Common myeloid progenitor, CD34-positive (primary cell): ENCODE measurements around the gene RUNX1.

ENCODE experiments used
- CTCF ChIA-PET: fragments of 350-600 bp; sonication (Branson Sonifier 250); formaldehyde crosslinking; loops from one replicate; lab custom pipeline; 2021; ENCODE audit warnings: antibody characterized with exemption; lab: Charles Lee
- POLR2A ChIA-PET: fragments of 350-600 bp; sonication (Branson Sonifier 250); formaldehyde crosslinking; loops from one replicate; lab custom pipeline; 2021; ENCODE audit warnings: antibody characterized with exemption; lab: Charles Lee
- DNase-seq, 3 donors: peaks; one replicate each; pipeline versions ENCODE4 v3.0.0 to v3.0.0-alpha.2; 2013
- H3K27ac ChIP-seq, 2 experiments: 1 replicate in 1 of 2; 2 replicates in 1 of 2; pipeline ENCODE4 v1.7.0; 2013; ENCODE audit warnings: inconsistent platforms in 2 of 2, low read length in 2 of 2, mild to moderate bottlenecking in 2 of 2, low read depth in 1 of 2, moderate library complexity in 1 of 2; ENCODE audit not compliant: severe bottlenecking in 2 of 2, insufficient read depth in 1 of 2, poor library complexity in 1 of 2
- H3K27me3 ChIP-seq, 5 experiments: replicated peaks in 2 of 5; 1 replicate in 3 of 5; 2 replicates in 2 of 5; pipeline versions ENCODE4 v1.6.1 to v1.7.0; 2013; ENCODE audit warnings: low read length in 4 of 5, mild to moderate bottlenecking in 2 of 5, moderate library complexity in 2 of 5, inconsistent platforms in 1 of 5; ENCODE audit not compliant: insufficient read depth in 5 of 5, control insufficient read depth in 4 of 5
- H3K36me3 ChIP-seq, 4 experiments: 1 replicate in 2 of 4; 2 replicates in 2 of 4; pipeline versions ENCODE4 v1.6.1 to v1.7.0; 2013; ENCODE audit warnings: low read length in 3 of 4, control low read depth in 1 of 4, mild to moderate bottlenecking in 1 of 4; ENCODE audit not compliant: control insufficient read depth in 4 of 4, insufficient read depth in 4 of 4
- H3K4me1 ChIP-seq, 4 experiments: 1 replicate in 3 of 4; 2 replicates in 1 of 4; pipeline versions ENCODE4 v1.6.1 to v1.7.1; 2013; ENCODE audit warnings: low read length in 3 of 4, mild to moderate bottlenecking in 3 of 4, control low read depth in 1 of 4, inconsistent platforms in 1 of 4, moderate library complexity in 1 of 4; ENCODE audit not compliant: control insufficient read depth in 4 of 4, insufficient read depth in 4 of 4; ENCODE audit errors: control extremely low read depth in 1 of 4
- H3K4me3 ChIP-seq, 7 experiments: 1 replicate in 4 of 7; 2 replicates in 3 of 7; pipeline versions ENCODE4 v1.5.1 to v1.7.0; 2013; ENCODE audit warnings: mild to moderate bottlenecking in 7 of 7, low read length in 6 of 7, moderate library complexity in 6 of 7, inconsistent platforms in 2 of 7, low read depth in 2 of 7, control low read depth in 1 of 7; ENCODE audit not compliant: insufficient read depth in 4 of 7, control insufficient read depth in 1 of 7; ENCODE audit errors: extremely low read depth in 1 of 7
- H3K9me3 ChIP-seq, 5 experiments: 1 replicate in 4 of 5; 2 replicates in 1 of 5; pipeline versions ENCODE4 v1.6.1 to v1.7.1; 2013; ENCODE audit warnings: low read length in 4 of 5, mild to moderate bottlenecking in 2 of 5, inconsistent platforms in 1 of 5, low read depth in 1 of 5, moderate library complexity in 1 of 5; ENCODE audit not compliant: control insufficient read depth in 4 of 5, insufficient read depth in 2 of 5; ENCODE audit errors: control extremely low read depth in 1 of 5
- WGBS: methylation state at CpG from one replicate; pipeline ENCODE4 v1.1.5; 2013; ENCODE audit not compliant: insufficient coverage; 5-methylcytosine and 5-hydroxymethylcytosine counted together

RUNX1 gene

GRCh38 chr21:34935898-34936297 is 113.2 kb downstream of the RUNX1 start:
- Histone ChIP-seq H3K36me3 (peaks cover 0 to 12% (median 6%) of the 10 kb centered on the region in 4 experiments), H3K4me3 (peak overlapping the region in 3 of 7 experiments; percentile 32 to 48 (median 45)), H3K27me3 (no peaks in the 10 kb centered on the region), H3K4me1 (peaks cover 33 to 94% (median 63%) of the 10 kb centered on the region in 4 experiments), H3K27ac (peak overlapping the region; percentile 9 to 75), H3K9me3 (no peaks in the 10 kb centered on the region)
- DNase-seq = no peak
- CTCF ChIA-PET = interaction anchor here (0.9 to 6.0 kb wide), 8 partner anchors 12 to 90 kb away, joined by 3 to 38 read pairs (median 6); no protein-coding TSS in a partner anchor
- POLR2A ChIA-PET = interaction anchor here (1.3 to 1.9 kb wide), 3 partner anchors 11 to 91 kb away, joined by 4 to 6 read pairs (median 5); no protein-coding TSS in a partner anchor
- no CpG with 5 or more reads among the region's 4 CpGs for WGBS

GRCh38 chr21:34935452-34935851 is 113.7 kb downstream of the RUNX1 start:
- Histone ChIP-seq H3K27me3 (no peaks in the 10 kb centered on the region), H3K4me1 (peaks cover 29 to 93% (median 60%) of the 10 kb centered on the region in 4 experiments), H3K36me3 (peaks cover 0 to 10% (median 5%) of the 10 kb centered on the region in 4 experiments), H3K9me3 (no peaks in the 10 kb centered on the region), H3K4me3 (peak overlapping the region in 2 of 7 experiments; percentile 32 to 45), H3K27ac (peak overlapping the region; percentile 8 to 75)
- POLR2A ChIA-PET = interaction anchor here (1.6 to 1.9 kb wide), 2 partner anchors 11 to 91 kb away, joined by 4 to 6 read pairs; no protein-coding TSS in a partner anchor
- DNase-seq = peak in 2 of 3 donors; percentile 42 to 56
- CTCF ChIA-PET = interaction anchor here (0.9 to 6.0 kb wide), 9 partner anchors 11 to 91 kb away, joined by 3 to 38 read pairs (median 6); no protein-coding TSS in a partner anchor
- WGBS = no CpG with 5 or more reads among the region's 1 CpG

- Histone ChIP-seq H3K4me3 (peak overlapping the region in 1 of 7 experiments; percentile 63), H3K36me3 (peaks cover 0 to 10% (median 5%) of the 10 kb centered on the region in 4 experiments), H3K9me3 (no peaks in the 10 kb centered on the region), H3K4me1 (peaks cover 26 to 84% (median 50%) of the 10 kb centered on the region in 4 experiments), H3K27me3 (no peaks in the 10 kb centered on the region), H3K27ac (peak overlapping the region in 1 of 2 experiments; percentile 67)
- CTCF ChIA-PET = interaction anchor here (1.1 to 6.0 kb wide), 9 partner anchors 8 to 114 kb away, joined by 3 to 38 read pairs (median 4); no protein-coding TSS in a partner anchor
- 92% methylated on average over 2 of the region's 2 CpGs for WGBS
- POLR2A ChIA-PET = no interaction called here
- DNase-seq = no peak
Measured at GRCh38 chr21:34934350-34934749, 114.8 kb downstream of the RUNX1 start.

GRCh38 chr21:34933609-34934335 is 115.3 kb downstream of the RUNX1 start:
- Histone ChIP-seq H3K4me3 (peak overlapping the region in 4 of 7 experiments; percentile 27 to 63 (median 40)), H3K4me1 (peaks cover 26 to 79% (median 46%) of the 10 kb centered on the region in 4 experiments), H3K27me3 (no peaks in the 10 kb centered on the region), H3K36me3 (peaks cover 0 to 10% (median 5%) of the 10 kb centered on the region in 4 experiments), H3K9me3 (no peaks in the 10 kb centered on the region), H3K27ac (peak overlapping the region; percentile 25 to 67)
- POLR2A ChIA-PET = interaction anchor here (1.1 kb wide), 1 partner anchor 22 kb away, joined by 4 read pairs; no protein-coding TSS in a partner anchor
- CTCF ChIA-PET = interaction anchor here (0.9 to 6.0 kb wide), 11 partner anchors 8 to 114 kb away, joined by 3 to 38 read pairs (median 4); no protein-coding TSS in a partner anchor
- peak; percentile 62 to 88 (median 86) for DNase-seq
- WGBS = 0% methylated on average over 1 of the region's 3 CpGs

GRCh38 chr21:34932233-34932632 is 116.9 kb downstream of the RUNX1 start:
- peaks cover 0 to 16% (median 8%) of the 10 kb centered on the region in 4 experiments for H3K36me3 ChIP-seq
- peak overlapping the region in 1 of 7 experiments; percentile 15 for H3K4me3 ChIP-seq
- no CpG with 5 or more reads among the region's 2 CpGs for WGBS
- ChIA-PET POLR2A (interaction anchor here (1.2 kb wide), 1 partner anchor 24 kb away, joined by 3 read pairs; no protein-coding TSS in a partner anchor), CTCF (interaction anchor here (0.8 to 6.0 kb wide), 5 partner anchors 9 to 21 kb away, joined by 3 to 38 read pairs (median 5); no protein-coding TSS in a partner anchor)
- no peaks in the 10 kb centered on the region for H3K27me3 ChIP-seq
- DNase-seq = peak in 1 of 3 donors; percentile 31
- no peak overlapping the region for H3K27ac ChIP-seq
- peaks cover 20 to 73% (median 36%) of the 10 kb centered on the region in 4 experiments for H3K4me1 ChIP-seq
- no peaks in the 10 kb centered on the region for H3K9me3 ChIP-seq

- Histone ChIP-seq H3K4me3 (no peak overlapping the region), H3K27ac (no peak overlapping the region), H3K27me3 (no peaks in the 10 kb centered on the region), H3K4me1 (peaks cover 14 to 67% (median 33%) of the 10 kb centered on the region in 4 experiments), H3K9me3 (no peaks in the 10 kb centered on the region), H3K36me3 (peaks cover 0 to 18% (median 10%) of the 10 kb centered on the region in 4 experiments)
- WGBS = 100% methylated on average over 1 of the region's 3 CpGs
- no peak for DNase-seq
- ChIA-PET POLR2A (interaction anchor here (1.2 kb wide), 1 partner anchor 23 kb away, joined by 3 read pairs; no protein-coding TSS in a partner anchor), CTCF (interaction anchor here (6.0 kb wide), 1 partner anchor 17 kb away, joined by 38 read pairs; no protein-coding TSS in a partner anchor)
Measured at GRCh38 chr21:34930971-34931370, 118.1 kb downstream of the RUNX1 start.
